Hematopoietic multipotent progenitor cell treated with erythropoietin and hydrocortisone succinate and interleukin-3 and kit ligand, for 6 days (in vitro differentiated cells): ENCODE results near the gene ATG2B.

Source experiments
- DNase-seq: peaks from one replicate; pipeline ENCODE4 v3.0.0-alpha.2; 2015

Gene ATG2B

GRCh38 chr14:96362965-96363750 is at the start of gene ATG2B, which contains the start of gene GSKIP:
TSS of gene ATG2B (minus strand) at chr14:96363341. CDS start at chr14:96362976, 365 bp downstream.
TSS of gene GSKIP (plus strand) at chr14:96363526. CDS start at chr14:96382248, 18,722 bp downstream.
- DNase-seq, result peak; percentile 98

- no peak for DNase-seq
Observed at GRCh38 chr14:96410119-96410518, 47.0 kb upstream of the ATG2B start.

- DNase-seq, result no peak
Observed at GRCh38 chr14:96409701-96410100, 46.6 kb upstream of the ATG2B start.

GRCh38 chr14:96408608-96409007 is 45.5 kb upstream of the ATG2B start:
- DNase-seq, result peak; percentile 45

GRCh38 chr14:96407935-96408570 is 44.9 kb upstream of the ATG2B start:
- DNase-seq, result peak; percentile 91

- peak; percentile 48 for DNase-seq
Observed at GRCh38 chr14:96405677-96406076, 42.5 kb upstream of the ATG2B start.

- DNase-seq, result no peak
Observed at GRCh38 chr14:96403409-96403808, 40.3 kb upstream of the ATG2B start.

GRCh38 chr14:96400495-96400894 is 37.4 kb upstream of the ATG2B start:
- DNase-seq, result no peak

- no peak for DNase-seq
Observed at GRCh38 chr14:96399405-96399804, 36.3 kb upstream of the ATG2B start.

GRCh38 chr14:96398921-96399320 is 35.8 kb upstream of the ATG2B start:
- DNase-seq, result no peak

- no peak for DNase-seq
Observed at GRCh38 chr14:96398432-96398831, 35.3 kb upstream of the ATG2B start.

- DNase-seq, result no peak
Observed at GRCh38 chr14:96394047-96394815, 31.1 kb upstream of the ATG2B start.

- DNase-seq, result peak; percentile 60
Observed at GRCh38 chr14:96393071-96393691, 30.0 kb upstream of the ATG2B start.

GRCh38 chr14:96391293-96392118 is 28.4 kb upstream of the ATG2B start:
- DNase-seq, result peak; percentile 97

- DNase-seq, result no peak
Observed at GRCh38 chr14:96390965-96391292, 27.8 kb upstream of the ATG2B start.

GRCh38 chr14:96385385-96385784 is 22.2 kb upstream of the ATG2B start:
- no peak for DNase-seq

- no peak for DNase-seq
Observed at GRCh38 chr14:96384740-96385139, 21.6 kb upstream of the ATG2B start.

GRCh38 chr14:96384053-96384452 is 20.9 kb upstream of the ATG2B start:
- no peak for DNase-seq

- DNase-seq, result no peak
Observed at GRCh38 chr14:96383445-96383844, 20.3 kb upstream of the ATG2B start.

GRCh38 chr14:96380735-96381134 is 17.6 kb upstream of the ATG2B start:
- DNase-seq, result peak; percentile 61

GRCh38 chr14:96376093-96376492 is 13.0 kb upstream of the ATG2B start:
- no peak for DNase-seq

GRCh38 chr14:96373538-96373937 is 10.4 kb upstream of the ATG2B start:
- no peak for DNase-seq
